DOHH2 (cell line): ENCODE results near the gene NKD1.

Experiments
- EZH2phosphoT487 ChIP-seq: fragments of 200-600 bp; sonication (generic); IDR thresholded peaks from 2 replicates; pipeline ENCODE4 v1.6.1; 2017; ENCODE audit warnings: borderline replicate concordance, mild to moderate bottlenecking, antibody characterized with exemption, low read length, moderate library complexity, mixed read lengths
- TF ChIP-seq, protein P1 (sequence below): fragments of 200-600 bp; sonication (generic); IDR thresholded peaks from one replicate; pipeline ENCODE4 v1.5.1; 2014; ENCODE audit warnings: antibody characterized with exemption, mild to moderate bottlenecking, low read depth, low read length; ENCODE audit not compliant: poor library complexity, severe bottlenecking

- TF ChIP-seq, protein P1, sequence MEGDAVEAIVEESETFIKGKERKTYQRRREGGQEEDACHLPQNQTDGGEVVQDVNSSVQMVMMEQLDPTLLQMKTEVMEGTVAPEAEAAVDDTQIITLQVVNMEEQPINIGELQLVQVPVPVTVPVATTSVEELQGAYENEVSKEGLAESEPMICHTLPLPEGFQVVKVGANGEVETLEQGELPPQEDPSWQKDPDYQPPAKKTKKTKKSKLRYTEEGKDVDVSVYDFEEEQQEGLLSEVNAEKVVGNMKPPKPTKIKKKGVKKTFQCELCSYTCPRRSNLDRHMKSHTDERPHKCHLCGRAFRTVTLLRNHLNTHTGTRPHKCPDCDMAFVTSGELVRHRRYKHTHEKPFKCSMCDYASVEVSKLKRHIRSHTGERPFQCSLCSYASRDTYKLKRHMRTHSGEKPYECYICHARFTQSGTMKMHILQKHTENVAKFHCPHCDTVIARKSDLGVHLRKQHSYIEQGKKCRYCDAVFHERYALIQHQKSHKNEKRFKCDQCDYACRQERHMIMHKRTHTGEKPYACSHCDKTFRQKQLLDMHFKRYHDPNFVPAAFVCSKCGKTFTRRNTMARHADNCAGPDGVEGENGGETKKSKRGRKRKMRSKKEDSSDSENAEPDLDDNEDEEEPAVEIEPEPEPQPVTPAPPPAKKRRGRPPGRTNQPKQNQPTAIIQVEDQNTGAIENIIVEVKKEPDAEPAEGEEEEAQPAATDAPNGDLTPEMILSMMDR, result no peak
- TF ChIP-seq EZH2phosphoT487, result no peak
Measured at GRCh38 chr16:50534091-50534490, 14.1 kb upstream of the NKD1 start.
